HL-60 (cell line): Measurements from ENCODE around the gene LARP4B.

ENCODE experiments used
- DNase-seq, 2 experiments: peaks; one replicate each; pipeline ENCODE4 v3.0.0-alpha.2; 2010 to 2020; ENCODE audit warnings: low read depth in 1 of 2, low spot score in 1 of 2
- H3K27ac ChIP-seq: fragments of 250-450 bp; sonication (Bioruptor Pico); replicated peaks from 2 replicates; pipeline ENCODE4 v1.5.1; 2020; ENCODE audit warnings: mild to moderate bottlenecking, moderate library complexity
- H3K27me3 ChIP-seq: fragments of 250-450 bp; sonication (Bioruptor Pico); 2 replicates; pipeline ENCODE4 v1.5.1; 2021; ENCODE audit warnings: mild to moderate bottlenecking, moderate library complexity; ENCODE audit not compliant: insufficient read depth, poor library complexity, severe bottlenecking
- H3K4me3 ChIP-seq: replicated peaks from 2 replicates; pipeline ENCODE4 v1.5.1; 2011; ENCODE audit warnings: mild to moderate bottlenecking, control low read depth, low read length; ENCODE audit not compliant: insufficient read depth
- GABPA ChIP-seq: IDR thresholded peaks from 2 replicates; pipeline ENCODE4 v1.6.1; 2012; ENCODE audit warnings: low read depth
- POLR2AphosphoS5 ChIP-seq: IDR thresholded peaks from 2 replicates; pipeline ENCODE4 v1.6.1; 2012; ENCODE audit warnings: low read depth
- SPI1 ChIP-seq: IDR thresholded peaks from 2 replicates; pipeline ENCODE4 v1.6.1; 2012; ENCODE audit warnings: low read depth, mild to moderate bottlenecking, borderline replicate concordance
- TF ChIP-seq, protein P1 (sequence below): IDR thresholded peaks from one replicate; pipeline ENCODE4 v1.5.1; 2011; ENCODE audit warnings: low read length, control low read depth, inconsistent platforms; ENCODE audit not compliant: insufficient read depth
- TF ChIP-seq, protein P2 (sequence below): IDR thresholded peaks from 2 replicates; pipeline ENCODE4 v1.6.1; 2012; ENCODE audit warnings: low read depth; ENCODE audit not compliant: insufficient replicate concordance

Gene LARP4B

DNA sequence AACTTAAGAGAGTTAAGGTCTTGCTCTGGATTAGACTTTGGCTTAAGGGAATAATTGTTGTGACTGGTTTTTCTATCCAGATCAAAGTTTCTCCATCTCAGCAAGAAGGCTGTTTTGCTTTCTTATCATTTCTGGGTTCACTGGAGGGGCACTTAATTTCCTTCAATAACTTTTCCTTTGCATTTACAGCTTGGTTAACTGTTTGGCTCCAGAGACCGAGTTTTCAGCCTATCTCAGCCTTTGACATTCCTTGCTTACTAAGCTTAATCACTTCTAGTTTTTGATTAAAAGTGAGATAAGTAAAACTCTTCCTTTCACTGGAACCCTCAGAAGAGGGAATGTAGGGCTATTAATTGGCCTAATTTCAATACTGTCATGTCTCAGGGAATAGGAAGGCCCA is 76.4 kb downstream of the LARP4B start:
- TF ChIP-seq GABPA (no peak), SPI1 (no peak), POLR2AphosphoS5 (no peak)
- TF ChIP-seq, protein P1, sequence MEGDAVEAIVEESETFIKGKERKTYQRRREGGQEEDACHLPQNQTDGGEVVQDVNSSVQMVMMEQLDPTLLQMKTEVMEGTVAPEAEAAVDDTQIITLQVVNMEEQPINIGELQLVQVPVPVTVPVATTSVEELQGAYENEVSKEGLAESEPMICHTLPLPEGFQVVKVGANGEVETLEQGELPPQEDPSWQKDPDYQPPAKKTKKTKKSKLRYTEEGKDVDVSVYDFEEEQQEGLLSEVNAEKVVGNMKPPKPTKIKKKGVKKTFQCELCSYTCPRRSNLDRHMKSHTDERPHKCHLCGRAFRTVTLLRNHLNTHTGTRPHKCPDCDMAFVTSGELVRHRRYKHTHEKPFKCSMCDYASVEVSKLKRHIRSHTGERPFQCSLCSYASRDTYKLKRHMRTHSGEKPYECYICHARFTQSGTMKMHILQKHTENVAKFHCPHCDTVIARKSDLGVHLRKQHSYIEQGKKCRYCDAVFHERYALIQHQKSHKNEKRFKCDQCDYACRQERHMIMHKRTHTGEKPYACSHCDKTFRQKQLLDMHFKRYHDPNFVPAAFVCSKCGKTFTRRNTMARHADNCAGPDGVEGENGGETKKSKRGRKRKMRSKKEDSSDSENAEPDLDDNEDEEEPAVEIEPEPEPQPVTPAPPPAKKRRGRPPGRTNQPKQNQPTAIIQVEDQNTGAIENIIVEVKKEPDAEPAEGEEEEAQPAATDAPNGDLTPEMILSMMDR, result no peak
- TF ChIP-seq, protein P2, sequence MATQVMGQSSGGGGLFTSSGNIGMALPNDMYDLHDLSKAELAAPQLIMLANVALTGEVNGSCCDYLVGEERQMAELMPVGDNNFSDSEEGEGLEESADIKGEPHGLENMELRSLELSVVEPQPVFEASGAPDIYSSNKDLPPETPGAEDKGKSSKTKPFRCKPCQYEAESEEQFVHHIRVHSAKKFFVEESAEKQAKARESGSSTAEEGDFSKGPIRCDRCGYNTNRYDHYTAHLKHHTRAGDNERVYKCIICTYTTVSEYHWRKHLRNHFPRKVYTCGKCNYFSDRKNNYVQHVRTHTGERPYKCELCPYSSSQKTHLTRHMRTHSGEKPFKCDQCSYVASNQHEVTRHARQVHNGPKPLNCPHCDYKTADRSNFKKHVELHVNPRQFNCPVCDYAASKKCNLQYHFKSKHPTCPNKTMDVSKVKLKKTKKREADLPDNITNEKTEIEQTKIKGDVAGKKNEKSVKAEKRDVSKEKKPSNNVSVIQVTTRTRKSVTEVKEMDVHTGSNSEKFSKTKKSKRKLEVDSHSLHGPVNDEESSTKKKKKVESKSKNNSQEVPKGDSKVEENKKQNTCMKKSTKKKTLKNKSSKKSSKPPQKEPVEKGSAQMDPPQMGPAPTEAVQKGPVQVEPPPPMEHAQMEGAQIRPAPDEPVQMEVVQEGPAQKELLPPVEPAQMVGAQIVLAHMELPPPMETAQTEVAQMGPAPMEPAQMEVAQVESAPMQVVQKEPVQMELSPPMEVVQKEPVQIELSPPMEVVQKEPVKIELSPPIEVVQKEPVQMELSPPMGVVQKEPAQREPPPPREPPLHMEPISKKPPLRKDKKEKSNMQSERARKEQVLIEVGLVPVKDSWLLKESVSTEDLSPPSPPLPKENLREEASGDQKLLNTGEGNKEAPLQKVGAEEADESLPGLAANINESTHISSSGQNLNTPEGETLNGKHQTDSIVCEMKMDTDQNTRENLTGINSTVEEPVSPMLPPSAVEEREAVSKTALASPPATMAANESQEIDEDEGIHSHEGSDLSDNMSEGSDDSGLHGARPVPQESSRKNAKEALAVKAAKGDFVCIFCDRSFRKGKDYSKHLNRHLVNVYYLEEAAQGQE, result no peak
- DNase-seq, result no peak

DNA sequence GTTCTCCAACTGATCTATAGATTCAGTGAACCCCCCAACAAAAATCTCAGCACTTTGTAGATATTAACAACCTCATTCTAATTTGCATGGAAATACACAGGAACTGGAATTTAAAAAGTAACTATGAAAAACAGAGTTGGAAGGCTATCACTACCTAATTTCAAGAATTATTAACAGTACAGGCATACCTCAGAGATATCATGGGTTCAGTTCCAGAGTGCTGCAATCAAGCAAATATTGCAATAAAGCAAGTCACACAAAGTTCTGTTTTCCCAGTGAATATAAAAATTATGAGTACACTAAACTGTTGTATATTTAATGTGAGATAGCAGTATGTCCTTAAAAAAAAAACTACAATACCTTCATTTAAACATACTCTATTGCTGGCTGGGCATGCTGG is 78.5 kb downstream of the LARP4B start:
- Histone ChIP-seq H3K4me3 (no peak overlapping the region), H3K27me3 (no peaks in the 10 kb centered on the region), H3K27ac (no peak overlapping the region)
- no peak for DNase-seq
- TF ChIP-seq GABPA, result no peak
- TF ChIP-seq, protein P2, result no peak
- TF ChIP-seq, protein P1, result no peak
- TF ChIP-seq POLR2AphosphoS5, result no peak
- TF ChIP-seq SPI1, result no peak

More for the DNA sequence above, 76.4 kb downstream of the LARP4B start:
- H3K27ac ChIP-seq, result no peak overlapping the region
- no peaks in the 10 kb centered on the region for H3K27me3 ChIP-seq
- no peak overlapping the region for H3K4me3 ChIP-seq

DNA sequence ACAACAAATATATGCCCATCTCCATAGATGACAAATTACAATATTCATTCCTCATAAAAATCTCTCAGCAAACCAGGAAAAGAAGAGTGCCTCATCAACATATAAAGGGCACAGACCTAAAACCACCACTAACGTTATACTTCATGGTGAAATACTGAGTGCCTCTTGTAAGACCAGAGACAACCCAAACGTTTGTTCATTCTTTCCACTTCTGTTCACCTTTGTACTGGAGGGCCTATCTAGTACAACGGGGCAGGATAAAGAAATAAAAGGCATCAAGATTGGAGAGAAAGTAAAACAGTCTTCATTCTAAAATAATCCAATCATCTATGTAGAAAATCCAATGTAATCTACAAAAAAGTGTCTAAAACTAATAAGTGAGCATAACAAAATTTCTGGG is 79.1 kb downstream of the LARP4B start:
- no peak overlapping the region for H3K4me3 ChIP-seq
- no peak for DNase-seq
- H3K27ac ChIP-seq, result no peak overlapping the region
- TF ChIP-seq POLR2AphosphoS5 (no peak), GABPA (no peak), SPI1 (no peak)
- TF ChIP-seq, protein P1, result no peak
- TF ChIP-seq, protein P2, result no peak
- no peaks in the 10 kb centered on the region for H3K27me3 ChIP-seq
